GM21619 (cell line): ENCODE results near the gene C6orf47.
A peak's percentile ranks its signal among the peaks of the same experiment; 100 is the strongest.

Source experiments
- ATAC-seq: cut with Tn5 transposase; IDR thresholded peaks from one replicate; pipeline ENCODE4 v1.9.1; 2021; ENCODE audit not compliant: unreplicated experiment

Gene C6orf47

GRCh38 chr6:31661262-31662123 is 915 bp upstream of the C6orf47 start:
- ATAC-seq = no peak

- ATAC-seq = no peak
These were observed 763 bp downstream of the C6orf47 start for GRCh38 chr6:31659649-31660380.

- ATAC-seq = no peak
These were observed 1.5 kb downstream of the C6orf47 start for GRCh38 chr6:31658983-31659648.

GRCh38 chr6:31658158-31658688 is 2.4 kb downstream of the C6orf47 start:
- no peak for ATAC-seq

- no peak for ATAC-seq
These were observed 3.0 kb downstream of the C6orf47 start for GRCh38 chr6:31657406-31658157.

- no peak for ATAC-seq
These were observed 5.0 kb downstream of the C6orf47 start, which contains the start of gene APOM for GRCh38 chr6:31655349-31656237. TSS of gene APOM (plus strand) at chr6:31655894. CDS start at chr6:31655967, 73 bp downstream.

GRCh38 chr6:31654574-31655348 is 5.8 kb downstream of the C6orf47 start:
- ATAC-seq = no peak

DNA sequence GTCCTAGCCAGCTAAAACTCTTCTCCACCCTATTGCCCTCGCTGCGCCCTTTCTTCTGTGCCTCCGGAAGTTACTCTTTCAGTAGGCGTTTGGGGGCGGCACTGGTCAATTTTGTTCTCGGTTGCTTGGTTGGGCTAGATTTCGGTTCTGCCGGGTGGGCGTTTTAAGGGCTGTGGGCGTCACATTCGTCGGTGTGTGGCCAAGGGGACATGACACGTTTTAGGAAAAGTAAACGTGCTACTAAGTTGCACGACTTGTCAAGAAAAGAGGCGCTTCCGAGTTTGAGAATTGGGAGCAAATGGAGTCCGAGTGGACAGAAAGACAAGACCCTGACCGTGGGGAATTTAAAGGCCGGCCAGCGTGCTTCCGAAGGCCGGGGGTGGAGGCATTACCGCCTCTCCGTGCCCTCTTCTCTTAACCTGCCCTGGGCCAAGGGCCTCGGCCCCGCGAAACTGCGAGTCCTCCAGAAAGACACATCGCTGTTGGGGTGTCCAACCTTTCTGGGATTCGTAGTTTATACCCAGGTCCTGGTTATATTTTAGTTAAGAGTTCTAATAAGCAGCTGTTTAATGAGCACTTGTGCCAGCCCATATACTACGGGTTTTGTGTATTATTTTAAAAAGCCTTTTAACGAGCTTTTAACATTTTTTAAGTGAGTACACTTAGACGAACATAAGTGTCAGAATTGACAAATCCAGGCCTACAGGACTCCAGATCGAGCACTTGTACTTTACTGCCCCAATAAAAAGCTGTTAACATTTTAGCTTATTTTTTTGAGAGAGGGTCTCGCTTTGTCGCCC is 7.5 kb downstream of the C6orf47 start:
- peak; percentile 59 for ATAC-seq

DNA sequence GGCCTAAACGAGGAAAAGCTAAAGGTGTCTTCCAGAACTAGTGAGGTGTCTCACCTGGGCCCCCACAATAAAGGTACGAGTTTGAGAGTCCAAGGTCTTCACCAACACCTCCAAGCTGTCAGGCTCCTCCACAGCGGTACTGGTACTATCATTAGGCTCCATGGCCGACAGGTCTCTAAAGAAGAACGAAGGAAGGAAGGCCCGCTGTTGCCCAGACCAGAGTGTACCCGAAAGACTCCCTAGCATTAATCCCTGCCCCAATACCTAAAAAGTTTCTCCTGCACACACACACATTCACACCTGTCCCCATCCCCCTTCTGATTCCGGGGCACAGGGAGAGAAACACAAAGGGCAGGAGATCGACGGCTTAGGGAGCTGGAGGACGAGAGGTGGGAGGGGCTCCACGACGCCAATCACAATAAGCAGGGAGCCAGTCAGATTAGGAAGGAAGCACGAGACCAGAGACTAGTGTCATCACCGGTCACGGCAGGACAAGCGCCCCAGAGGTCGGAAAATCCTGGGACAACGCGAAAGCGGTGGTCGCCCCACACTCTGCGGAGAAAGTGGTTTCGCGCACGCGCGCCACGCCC is 8.9 kb downstream of the C6orf47 start:
- peak; percentile 14 for ATAC-seq

DNA sequence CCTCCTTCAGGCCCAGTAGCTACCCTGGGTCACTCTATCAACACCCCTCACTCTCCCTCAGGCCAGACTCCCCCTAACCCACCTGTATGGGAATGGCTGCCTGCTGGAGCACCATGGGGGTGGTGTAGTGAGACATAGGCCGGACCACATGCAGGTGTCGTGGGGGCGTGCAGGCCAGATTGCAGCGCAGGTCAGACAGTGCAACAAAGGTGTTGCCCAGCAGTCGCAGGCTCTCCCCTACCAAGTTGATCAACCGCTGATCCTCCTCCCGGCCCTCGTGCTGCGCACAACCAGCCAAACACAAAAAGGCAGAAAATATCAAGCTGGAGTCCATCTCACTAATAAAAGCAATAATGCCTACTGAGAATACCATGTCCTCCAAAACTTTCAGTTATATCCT is 15.3 kb downstream of the C6orf47 start:
- ATAC-seq = no peak

DNA sequence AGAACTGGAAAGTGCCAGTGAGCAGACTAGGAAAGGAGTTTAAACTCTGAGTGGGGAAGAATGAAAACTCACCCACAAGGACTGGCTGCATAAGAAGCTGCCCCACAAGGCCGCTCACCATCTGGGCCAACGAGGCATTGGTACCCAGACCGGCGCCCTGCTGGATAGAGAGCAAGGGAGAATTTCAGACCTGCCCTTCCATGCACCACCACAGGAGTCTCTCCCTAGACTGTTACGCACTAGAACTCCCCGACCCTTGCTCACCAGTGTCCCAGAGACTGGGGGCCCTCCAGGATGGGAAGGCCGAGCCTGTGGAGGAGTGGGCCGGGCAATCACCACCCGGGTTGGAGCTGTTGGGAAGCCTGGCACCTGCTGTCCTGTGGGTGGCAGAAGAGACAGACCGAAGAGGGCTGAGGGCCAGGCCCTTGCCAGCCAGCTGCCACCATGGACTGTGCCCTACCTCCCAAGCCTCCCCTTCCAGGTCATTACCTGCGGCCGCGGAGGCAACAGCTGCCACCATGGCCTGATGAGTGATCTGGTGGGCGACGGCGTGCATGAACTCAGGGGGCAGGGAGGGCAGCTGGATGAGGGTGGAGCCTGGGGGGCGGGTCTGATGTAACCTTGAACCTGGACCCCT is 16.6 kb downstream of the C6orf47 start:
- ATAC-seq = no peak

- ATAC-seq = no peak
These were observed 17.6 kb downstream of the C6orf47 start for GRCh38 chr6:31642798-31643570.

GRCh38 chr6:31641370-31641769 is 19.2 kb downstream of the C6orf47 start:
- no peak for ATAC-seq

- no peak for ATAC-seq
These were observed 20.0 kb downstream of the C6orf47 start for GRCh38 chr6:31640612-31641011.

DNA sequence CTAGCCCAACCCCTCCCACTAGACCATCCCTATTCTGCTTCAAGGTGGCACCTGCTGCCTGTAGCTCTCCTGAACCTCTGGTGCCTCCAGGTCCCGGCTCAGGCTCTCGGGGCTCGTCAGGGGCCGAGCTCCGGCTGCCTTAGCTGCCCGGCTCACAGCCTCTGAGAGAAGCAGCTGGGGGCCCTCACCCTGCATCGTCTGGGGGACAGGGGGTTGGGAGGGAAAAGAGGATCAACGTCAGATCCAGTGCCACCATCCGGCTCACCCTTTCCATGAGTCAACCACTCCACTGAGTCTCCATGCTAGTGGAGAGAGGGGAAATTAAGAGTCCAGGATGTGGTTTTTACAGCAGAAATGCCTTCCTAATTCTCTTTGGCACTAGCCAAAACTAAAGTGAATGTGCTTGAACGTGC is 21.1 kb downstream of the C6orf47 start:
- ATAC-seq = no peak

DNA sequence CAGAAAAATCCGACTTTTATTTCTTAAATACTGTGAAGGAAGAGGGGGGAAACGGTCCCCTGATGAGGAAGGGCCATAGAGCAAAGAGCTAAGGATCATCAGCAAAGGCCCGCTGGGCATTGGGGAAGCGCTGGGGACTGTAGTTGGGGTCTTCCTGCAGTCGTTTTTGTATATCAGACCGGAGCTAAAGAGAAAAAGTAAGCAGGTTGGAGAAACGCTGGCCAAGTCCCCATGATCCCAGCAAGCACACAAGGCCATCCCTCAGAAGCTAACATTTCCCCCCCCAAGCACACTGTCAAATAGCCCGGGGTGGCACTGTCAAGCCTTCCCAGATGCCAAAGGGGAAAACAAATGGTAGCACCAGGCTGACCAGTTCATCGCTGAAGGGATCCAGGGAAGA is 21.5 kb downstream of the C6orf47 start:
- no peak for ATAC-seq
